Measurements from ENCODE around the gene AXIN2.

DNA sequence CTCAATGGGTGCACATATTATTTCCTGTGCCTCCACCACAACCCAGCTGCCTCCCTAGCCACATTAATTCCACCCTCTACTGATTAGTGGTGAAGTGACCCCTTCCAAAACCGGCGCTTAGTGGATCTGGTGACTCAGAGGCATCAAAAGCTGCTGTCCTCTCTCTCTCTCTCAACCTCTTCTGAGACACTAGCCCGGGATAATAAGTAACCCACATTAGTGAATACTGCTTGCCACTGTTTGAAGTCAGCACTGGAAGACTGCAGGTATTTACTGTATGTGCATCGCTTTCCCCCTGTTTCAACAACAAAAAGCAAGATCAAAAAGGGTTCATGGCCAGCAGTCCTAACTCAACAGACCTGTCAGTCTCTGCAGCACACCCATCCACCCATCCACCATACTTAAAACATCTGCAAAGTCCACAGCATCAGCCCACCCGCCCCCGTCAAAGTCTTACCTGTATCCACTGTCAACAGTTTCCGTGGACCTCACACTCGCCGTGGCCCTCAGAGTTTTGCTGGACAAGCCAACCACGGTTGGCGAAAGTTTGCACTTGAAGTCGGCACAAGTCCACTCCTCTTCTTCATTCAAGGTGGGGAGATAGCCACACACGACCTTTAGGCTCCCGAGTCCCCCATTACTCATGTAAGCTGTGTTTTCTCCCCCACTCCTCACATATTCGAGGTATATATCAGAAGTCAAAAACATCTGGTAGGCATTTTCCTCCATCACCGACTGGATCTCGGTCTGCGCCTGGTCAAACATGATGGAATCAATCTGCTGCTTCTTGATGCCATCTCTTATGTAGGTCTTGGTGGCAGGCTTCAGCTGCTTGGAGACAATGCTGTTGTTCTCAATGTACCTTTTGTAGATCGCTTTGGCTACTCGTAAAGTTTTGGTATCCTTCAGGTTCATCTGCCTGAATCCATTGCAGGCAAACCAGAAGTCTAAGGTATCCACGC is 3.8 kb downstream of the AXIN2 start:
- TF ChIP-seq POLR2A (IDR thresholded peaks at IDR 0.05) = no peak
- TF ChIP-seq, protein P1, sequence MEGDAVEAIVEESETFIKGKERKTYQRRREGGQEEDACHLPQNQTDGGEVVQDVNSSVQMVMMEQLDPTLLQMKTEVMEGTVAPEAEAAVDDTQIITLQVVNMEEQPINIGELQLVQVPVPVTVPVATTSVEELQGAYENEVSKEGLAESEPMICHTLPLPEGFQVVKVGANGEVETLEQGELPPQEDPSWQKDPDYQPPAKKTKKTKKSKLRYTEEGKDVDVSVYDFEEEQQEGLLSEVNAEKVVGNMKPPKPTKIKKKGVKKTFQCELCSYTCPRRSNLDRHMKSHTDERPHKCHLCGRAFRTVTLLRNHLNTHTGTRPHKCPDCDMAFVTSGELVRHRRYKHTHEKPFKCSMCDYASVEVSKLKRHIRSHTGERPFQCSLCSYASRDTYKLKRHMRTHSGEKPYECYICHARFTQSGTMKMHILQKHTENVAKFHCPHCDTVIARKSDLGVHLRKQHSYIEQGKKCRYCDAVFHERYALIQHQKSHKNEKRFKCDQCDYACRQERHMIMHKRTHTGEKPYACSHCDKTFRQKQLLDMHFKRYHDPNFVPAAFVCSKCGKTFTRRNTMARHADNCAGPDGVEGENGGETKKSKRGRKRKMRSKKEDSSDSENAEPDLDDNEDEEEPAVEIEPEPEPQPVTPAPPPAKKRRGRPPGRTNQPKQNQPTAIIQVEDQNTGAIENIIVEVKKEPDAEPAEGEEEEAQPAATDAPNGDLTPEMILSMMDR (IDR thresholded peaks at IDR 0.05) = no peak
